GM21825 (cell line): ENCODE results near the gene UBL7.
"Not testable (repeated sequence)": the region's sequence is repeated elsewhere in the genome, so short reads cannot be mapped to it uniquely, and the experiment has no call there.

Experiments
- ATAC-seq: cut with Tn5 transposase; IDR thresholded peaks from one replicate; pipeline ENCODE4 v1.9.1; 2021; ENCODE audit warnings: mild to moderate bottlenecking, moderate library complexity; ENCODE audit not compliant: unreplicated experiment

The UBL7 gene

DNA sequence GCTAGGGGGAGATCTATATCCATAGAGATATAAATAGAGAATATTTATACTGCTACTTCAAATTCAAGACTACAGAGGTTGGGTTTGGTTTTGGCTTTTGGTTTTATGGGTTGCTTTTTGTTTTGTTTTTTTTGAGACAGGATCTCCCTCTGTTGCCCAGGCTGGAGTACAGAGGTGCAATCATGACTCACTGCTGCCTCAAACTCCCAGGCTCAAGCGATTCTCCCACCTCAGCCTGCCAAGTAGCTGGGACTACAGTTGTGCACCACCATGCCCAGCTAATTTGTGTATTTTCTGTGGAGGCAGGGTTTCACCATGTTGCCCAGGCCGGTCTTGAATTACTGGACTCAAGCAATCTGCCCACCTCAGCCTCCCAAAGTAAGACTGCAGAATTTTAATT is 3.9 kb upstream of the UBL7 start:
- ATAC-seq: no peak

DNA sequence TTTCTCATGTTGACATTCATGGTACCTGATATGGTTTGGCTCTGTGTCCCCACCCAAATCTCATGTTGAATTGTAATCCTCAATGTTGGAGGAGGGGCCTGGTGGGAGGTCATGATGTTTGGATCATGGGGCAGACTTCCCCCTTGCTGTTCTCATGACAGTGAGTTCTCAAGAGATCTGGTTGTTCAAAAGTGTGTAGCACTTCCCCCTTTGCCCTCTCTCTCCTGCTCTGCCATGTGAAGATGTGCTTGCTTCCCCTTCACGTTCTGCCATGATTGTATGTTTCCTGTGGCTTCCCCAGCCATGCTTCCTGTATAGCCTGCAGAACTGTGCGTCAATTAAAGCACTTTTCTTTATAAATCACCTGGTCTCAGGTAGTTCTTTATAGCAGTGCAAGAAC is 3.3 kb upstream of the UBL7 start:
- no peak for ATAC-seq

DNA sequence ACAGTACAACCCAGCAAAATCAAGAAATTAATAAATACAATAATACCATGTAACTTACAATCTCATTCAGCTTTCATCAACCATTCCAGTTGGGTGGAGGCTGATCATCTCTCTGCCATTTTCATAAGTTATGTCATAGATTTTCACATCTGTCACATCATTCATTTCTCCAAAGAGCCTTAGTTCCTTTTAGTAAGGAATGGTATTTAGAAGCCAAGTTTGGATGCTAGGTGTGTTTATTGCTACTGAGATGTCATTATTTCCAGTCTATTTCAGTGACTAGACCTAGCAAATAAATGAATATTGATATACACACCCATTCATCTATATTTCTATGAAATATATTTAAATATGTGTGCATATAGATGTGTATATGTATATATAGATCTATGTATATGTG is 2.7 kb upstream of the UBL7 start:
- no peak for ATAC-seq

DNA sequence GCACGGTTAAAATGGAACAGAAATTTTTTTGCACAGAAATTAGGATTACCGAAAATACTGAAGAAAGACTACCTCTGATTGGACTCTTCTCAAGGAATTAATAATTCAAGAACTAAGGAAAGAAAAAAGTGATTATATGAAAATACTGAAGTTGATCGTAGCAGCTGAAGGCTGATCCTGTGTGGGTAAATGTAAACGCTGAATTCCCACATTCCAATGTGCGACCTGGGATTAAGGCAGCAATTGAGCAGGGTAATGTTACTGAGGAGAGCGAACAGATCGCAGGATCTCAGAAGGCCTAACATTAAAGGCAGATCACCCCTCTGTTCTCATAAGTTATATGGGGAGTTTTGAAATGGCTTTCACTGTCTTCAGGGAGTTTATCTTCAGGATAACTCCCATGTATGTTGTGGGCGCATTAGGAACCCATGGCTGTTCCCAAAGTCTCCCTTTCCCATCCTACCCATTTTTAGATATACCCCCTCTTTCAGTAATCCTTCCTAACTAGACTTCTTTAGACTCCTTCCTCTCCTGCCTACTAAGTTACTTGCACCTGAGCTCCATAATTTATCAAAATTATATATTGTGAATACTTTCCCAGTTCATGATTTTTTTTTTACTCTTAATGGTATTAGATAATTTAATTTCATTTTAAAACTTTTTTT is 1.0 kb upstream of the UBL7 start:
- no peak for ATAC-seq

DNA sequence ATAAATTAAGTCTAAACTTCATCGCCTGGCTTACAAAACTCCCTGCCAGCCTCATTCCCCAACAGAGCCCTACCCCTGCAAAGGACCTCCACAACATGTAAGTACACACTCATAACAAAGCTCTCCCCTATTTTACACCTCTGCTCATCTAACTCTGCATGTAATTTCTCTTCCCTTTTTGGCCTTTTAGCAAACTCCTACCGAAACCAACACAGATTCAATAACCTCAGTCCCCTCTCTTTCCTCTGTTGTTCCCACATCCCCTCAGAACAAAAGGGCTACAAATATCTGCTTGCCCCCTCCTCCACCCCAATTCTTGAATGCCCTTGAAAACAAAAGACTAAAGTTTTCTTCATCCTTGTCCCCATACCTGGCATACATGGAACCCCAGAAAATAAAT is 662 bp downstream of the UBL7 start:
- no peak for ATAC-seq

DNA sequence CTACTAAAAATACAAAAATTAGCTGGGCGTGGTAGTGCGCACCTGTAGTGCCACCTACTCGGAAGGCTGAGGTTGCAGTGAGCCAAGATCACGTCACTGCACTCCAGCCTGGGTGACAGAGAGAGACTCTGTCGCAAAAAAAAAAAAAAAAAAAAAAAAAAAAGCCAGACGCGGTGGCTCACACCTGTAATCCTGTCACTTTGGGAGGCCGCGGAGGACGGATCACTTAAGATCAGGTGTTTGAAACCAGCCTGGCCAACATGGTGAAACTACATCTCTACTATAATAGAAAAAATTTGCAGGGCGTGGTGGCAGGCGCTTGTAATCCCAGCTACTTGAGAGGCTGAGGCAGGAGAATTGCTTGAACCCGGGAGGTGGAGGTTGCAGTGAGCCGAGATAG is 1.2 kb downstream of the UBL7 start:
- ATAC-seq: not testable (repeated sequence)

DNA sequence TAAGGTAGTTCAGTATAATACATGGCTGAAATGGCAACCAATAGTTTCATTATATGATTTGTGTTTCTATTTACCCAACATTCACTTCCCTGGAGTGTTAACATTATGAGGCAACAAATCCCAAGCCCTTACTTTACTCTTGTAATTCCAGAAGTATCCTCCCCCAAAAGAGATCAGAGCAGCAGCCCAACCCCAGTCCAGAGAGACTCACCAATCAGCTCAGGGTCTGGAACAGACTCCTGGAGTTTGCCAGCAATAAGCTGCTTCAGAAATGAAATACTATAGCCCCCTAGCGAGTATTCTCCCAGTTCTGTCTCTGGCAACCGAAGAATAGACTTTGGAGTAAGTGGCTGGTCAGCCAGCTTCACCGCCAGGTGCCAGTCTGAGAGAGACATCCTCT is 2.5 kb downstream of the UBL7 start:
- no peak for ATAC-seq

DNA sequence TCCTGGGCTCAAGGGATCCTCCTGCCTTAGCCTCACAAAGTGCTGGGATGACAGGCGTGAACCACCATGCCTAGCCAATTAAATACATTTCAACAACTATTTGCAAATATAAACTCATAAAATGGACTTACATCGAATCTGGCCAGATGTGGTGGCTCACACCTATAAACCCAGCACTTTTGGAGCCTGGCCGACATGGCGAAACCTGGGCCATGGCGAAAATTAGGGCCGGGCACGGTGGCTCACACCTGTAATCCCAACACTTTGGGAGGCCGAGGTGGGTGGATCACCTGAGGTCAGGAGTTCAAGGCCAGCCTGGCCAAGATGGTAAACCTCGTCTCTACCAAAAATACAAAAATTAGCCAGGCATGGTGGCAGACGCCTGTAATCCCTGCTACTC is 3.9 kb downstream of the UBL7 start:
- not testable (repeated sequence) for ATAC-seq

DNA sequence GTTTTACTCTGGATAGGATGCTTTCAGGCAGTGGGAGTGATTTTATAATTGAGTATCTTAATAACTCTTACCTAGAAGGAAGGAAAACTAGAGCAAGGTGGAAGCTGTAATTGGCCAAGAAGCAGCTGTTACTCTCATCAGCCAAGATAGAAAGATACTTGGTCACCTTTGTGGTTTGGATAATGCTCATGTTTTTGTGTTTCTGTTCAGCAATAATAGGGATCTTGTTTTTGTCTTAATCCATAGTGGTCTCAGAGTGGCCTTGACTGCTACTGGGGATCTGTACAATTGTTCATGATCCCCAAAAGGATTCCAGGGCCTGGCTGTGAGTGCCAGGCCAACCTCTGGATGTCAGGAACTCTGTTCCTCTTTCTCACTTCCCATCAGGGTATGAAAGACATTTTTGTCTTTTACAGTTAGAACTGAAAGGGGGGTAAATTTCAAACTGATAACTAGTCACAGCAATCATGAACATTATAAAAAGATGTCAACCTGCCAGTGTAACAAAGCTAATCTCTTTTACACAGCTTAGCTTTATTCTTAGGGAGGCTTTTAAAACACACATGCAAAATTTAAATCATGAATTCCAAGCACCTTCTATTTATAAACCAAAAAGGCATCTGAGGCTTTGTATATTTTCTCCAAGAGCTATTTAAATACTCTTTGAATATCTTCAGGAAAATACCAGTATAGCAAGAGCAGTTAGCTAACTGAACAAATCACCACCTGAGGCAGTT is 6.0 kb downstream of the UBL7 start:
- ATAC-seq: no peak

DNA sequence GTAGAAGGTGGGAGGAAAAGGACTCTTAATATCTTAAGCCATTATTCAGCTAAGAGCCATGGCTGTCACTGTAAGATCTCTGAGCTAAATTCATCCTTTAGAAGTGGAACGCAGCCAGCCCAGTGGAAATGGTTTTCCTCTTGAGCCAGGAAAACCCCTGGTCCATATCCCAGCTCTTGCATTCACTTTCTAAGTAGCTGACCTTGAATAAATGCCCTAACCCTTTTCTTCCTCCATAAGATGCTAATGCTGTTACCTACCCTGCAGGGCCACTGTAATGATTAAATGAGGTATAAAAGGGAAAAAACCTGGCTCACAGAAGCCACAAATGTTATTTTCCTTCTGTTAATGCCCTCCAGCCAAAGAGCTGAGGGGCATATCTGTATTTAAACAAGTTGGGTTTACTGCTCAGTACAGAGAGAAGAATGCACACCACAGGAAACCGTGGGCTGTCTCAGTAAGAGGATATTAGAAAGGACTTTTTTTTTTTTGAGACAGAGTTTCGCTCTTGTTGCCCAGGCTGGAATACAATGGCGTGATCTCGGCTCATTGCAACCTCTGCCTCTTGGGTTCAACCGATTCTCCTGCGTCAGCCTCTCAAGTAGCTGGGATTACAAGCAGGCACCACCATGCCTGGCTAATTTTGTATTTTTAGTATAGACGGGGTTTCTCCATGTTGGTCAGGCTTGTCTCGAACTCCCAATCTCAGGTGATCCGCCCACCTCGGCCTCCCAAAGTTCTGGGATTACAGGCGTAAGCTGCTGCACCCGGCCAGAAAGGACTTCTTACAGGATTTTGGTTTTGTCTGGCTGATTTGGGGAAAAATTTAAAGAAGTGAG is 6.8 kb downstream of the UBL7 start:
- ATAC-seq: no peak

DNA sequence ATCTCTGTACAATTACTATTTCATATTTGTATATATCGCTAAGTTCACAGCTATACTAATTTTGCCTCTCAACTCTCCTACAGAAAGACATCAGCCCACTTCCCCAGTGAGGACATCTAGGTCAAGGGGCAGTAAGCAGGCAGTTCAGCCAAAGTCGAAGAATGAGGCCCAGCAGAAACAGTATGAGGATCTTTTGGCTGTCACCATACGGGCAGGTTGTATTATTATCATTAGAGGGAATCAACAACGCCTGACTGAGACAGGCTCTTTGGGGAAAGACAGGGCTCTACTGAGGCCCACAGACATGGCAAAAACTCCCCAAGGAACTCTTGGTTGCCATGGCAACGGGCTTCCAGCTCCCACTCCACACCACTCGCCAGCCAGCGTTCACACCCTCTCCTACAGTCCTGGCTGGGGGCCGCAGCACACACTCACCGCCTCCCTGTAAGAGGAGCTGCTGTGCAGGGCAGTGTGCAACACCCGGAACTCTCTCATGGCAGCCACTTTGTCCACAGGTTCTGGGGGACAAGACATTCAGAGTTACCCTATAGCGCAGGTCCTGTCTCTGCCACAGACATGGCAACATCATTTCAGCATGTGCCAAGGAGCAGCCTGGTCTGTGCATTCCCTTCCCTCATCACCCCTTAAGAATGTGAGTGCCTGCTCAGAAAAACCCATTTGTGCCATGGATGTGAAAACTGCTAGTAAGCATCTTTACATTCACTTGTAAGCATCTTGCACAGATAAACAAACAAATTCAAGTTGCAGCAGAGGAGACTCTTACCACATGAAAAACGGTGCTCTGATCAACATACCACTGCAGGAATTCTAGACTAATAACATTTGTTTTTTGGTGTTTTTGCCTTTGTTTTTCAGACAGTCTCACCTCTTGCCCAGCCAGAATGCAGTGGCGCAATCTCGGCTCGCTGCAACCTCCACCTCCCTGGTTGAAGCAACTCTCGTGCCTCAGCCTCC is 8.8 kb downstream of the UBL7 start:
- ATAC-seq: no peak

DNA sequence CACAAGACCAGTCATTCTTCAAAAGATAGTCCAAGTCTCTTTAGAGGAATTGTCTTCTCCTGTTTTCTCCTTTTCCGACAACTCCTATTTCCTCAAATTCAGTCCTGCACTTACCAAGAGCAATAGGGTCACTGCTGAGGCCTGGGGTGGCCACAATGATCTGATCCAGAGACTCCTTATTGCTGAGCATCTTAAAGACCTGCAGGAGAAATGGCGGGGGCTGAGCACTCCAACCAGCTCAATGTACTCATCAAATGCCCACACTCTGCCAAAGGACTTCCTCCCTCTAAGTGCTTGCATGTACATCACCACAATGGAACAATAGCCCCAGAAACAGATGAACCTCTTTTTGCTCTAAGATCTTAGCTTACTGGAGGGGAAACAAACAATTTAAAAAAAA is 9.6 kb downstream of the UBL7 start:
- no peak for ATAC-seq

DNA sequence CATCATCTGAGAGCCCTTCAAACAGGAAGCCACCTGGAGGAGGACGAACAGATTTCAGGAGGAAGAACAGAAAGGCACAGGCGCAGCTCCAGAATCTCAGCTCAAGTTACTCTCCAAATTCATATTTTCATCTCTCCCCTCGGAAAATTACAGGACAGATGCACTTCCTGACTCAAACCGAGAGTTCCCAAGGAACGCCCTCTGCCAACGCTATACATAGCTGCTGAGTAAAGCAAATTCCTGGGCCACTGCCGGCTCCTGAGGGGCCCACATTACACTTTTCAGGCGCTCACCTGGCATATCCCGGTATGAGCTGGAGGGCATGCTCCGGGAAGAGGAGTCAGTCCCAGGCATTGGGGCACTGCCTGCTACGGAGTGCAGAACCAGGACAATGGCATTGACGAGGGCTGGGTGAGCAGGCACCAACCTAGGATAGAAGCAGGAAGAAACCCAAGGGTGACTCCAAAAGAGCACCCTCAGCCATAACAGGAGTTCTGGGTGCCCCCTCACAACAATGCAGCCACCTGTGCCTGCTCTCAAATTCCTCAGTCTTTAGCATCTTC is 11.2 kb downstream of the UBL7 start:
- no peak for ATAC-seq

DNA sequence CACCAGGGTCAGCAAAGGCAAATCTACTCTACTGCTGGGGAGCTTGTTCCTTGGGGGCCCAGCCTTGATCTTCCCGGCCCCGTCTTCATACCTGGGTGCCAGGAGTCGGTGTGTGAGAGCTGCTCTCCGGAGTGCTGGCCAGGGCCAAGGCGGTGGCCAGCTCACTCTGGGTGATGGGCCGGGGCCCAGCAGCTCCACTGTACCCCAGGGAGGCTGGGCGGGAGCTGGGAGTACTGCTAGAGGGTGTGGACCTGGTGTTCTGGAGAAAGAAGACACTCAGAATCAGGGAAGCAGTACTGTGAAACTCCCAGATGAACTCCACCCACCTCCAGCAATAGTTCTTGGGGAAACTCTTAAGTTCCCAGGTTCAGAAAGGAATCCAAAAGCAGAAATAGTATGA is 11.9 kb downstream of the UBL7 start:
- no peak for ATAC-seq

DNA sequence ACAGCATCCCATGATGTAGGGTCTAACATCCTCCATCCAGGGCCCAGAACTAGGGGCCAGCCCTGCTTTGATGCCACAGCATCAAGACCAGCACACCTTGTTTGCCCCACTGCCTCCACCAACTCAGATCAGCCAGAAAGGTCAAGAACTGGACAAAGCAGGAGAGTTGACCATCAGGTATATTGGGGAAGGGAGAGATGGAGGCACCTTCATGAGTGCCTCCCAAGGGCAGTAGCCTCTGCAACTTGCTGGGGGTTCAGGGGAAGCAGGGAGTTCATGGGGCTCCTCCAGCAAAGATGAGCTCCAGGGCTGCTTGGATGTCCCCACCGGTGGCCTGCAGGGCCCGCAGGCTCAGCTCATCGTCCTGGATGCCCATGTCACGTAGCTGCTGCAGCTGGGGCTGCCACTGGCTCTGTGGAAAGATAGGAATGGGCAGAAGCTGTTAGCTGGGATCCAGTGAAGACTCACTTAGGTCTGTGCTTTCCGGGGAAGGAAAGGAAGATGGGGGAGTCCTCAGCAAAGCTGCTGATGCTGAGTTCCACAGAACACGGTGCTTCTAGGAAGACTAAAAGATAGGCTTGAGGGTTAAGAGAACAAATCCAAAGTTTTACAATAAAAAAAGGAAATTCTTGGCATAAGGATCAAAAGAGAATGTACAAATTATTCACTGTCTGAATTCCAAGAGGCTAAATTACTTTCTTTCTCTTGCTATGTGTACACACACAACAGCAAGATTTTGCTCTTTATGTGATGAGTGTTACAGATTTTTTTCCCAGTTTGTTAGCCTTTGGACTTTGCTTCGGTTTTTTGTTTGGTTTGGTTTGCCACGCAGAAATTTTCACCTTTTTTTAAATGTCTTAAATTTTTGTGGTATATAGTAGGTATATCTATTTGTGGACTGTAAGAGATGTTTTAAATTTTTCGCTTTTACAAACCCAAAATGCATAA is 14.9 kb downstream of the UBL7 start:
- ATAC-seq: no peak

DNA sequence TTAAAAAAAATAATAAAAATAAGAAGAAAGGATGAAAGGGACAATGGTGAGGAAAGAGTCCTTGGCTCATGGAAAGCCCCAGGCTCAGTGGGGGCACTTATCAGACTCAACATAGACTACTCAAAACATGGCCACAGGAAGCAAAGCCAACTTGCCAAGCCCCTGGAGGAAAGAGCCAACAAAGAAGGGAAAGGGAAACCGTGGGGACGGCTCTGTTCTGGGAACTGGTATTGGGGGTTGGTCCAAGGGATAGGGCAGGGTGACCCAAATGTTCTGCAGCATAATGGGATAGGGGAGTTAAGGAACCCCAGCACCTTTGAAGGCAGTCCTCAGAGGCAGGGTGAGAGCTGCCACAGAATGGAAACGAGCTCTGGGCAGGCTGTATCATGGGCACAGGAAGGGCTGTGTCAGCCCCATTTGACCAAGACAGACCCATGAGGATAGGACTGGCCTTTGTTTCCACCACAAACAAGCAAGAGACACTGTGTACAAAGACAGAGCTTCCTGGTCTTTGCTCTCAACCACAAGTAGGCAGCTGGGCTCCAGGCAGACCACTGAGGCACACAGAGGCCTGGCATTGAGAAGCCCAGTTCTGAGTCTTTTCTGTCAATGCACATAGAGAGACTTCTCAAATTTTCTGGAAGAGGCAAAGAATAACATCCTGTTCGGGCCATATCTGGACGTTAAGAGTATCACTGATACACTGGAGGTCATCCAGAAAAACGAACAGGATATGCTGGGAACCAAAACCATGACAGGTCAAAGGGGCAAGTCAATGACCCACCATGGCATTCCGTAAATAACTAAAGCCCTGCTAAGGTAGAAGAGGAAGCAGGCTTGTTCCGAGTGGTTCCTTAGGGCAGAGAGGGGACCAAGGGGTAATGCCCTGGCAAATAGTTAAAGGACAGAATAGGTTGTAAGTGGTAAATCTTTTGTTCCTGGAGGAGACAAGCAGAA is 16.6 kb downstream of the UBL7 start:
- no peak for ATAC-seq

DNA sequence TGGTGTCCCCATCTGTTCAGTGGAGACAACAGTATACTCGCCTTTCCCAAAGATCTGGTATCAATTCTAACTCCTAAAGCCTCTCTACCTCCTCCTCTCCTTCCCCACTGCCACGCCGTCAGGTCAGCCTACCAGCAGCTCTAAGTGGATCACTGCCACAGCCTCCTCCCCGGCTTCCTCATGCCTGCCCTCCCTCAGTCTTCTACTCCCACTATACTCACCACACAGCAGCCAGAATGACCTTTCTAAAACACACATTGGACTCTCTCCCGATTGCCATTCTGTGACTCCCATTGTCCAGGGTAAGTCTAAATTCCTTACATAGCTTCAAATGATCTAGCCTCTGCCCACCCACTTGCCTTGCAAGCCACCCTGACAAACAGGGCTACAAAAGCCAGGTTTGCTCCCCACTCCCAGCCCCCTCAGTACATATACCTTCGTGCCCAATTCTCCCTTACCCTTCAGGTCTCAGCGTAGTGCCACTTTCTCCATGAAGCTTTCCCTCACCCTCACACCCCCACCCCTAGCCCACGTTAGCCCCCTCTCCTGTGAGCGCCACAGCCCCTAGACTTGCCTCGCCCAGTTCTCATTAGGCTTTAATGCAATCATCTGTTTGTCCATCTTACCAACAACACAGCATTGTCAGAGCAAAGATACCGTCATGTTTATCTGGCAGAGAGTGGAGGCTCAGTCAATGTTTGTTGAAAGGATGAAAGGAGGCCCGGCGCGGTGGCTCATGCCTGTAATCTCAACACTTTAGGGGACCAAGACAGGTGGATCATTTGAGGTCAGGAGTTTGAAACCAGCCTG is 17.7 kb downstream of the UBL7 start:
- ATAC-seq: no peak
